GM12892 (cell line): ENCODE measurements around the gene UBE2D4.

Experiments used
- DNase-seq: peaks from one replicate; pipeline ENCODE4 v3.0.0; 2011; ENCODE audit not compliant: insufficient read length
- FAIRE-seq: peaks from 2 replicates; lab custom pipeline; 2011; peaks lifted over from hg19 to GRCh38; lab: Jason Lieb, UNC
- POLR2A ChIP-seq: IDR thresholded peaks from 2 replicates; pipeline ENCODE4 v1.6.1; 2011; ENCODE audit warnings: low read depth, low read length, control low read depth
- POLR2AphosphoS5 ChIP-seq: IDR thresholded peaks from 2 replicates; pipeline ENCODE4 v1.6.1; 2011; ENCODE audit warnings: low read depth, low read length, control low read depth
- TAF1 ChIP-seq: IDR thresholded peaks from 2 replicates; pipeline ENCODE4 v1.6.1; 2011; ENCODE audit warnings: low read depth, mild to moderate bottlenecking, control low read depth, low read length, borderline replicate concordance

The UBE2D4 gene

DNA sequence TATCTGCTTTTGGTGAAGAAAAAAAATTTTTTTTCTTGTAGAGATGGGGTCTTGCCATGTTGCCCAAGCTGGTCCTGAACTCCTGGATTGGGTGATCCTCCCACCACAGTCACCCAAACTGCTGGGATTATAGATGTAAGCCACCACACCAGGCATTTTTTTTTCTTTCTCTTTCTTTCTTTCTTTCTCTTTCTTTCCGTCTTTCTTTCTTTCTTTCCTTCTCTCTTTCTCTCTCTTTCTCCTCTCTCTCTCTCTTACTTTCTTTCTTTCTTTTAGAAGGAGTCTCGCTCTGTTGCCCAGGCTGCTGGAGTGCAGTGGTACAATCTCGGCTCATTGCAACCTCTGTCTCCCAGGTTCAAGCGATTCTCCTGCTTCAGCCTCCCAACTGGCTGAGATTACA lies 3.5 kb upstream of the UBE2D4 start:
- no peak for TF ChIP-seq POLR2A
- TF ChIP-seq POLR2AphosphoS5 = no peak
- no peak for TF ChIP-seq TAF1
- FAIRE-seq = no peak

DNA sequence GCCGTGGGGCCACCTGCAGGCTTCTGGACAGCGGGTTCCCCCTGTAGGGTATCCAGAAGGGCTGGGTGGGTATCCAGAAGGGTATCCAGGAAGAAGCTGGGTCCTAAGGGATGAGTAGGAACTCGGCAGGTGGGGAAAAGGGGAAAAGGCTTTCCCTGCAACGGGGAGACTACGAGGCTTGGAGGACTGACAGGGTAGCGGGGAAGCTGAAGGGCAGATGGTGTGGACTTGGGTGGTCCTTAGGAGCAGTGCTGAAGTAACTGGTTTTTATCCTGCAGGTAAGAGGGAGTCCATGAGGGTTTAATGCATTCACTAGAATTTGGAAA lies 525 bp downstream of the UBE2D4 start:
- DNase-seq = no peak
- no peak for TF ChIP-seq POLR2AphosphoS5
- no peak for TF ChIP-seq TAF1
- no peak for TF ChIP-seq POLR2A
- FAIRE-seq = peak; percentile 42

More for the DNA sequence above, 3.5 kb upstream of the UBE2D4 start:
- DNase-seq = no peak

DNA sequence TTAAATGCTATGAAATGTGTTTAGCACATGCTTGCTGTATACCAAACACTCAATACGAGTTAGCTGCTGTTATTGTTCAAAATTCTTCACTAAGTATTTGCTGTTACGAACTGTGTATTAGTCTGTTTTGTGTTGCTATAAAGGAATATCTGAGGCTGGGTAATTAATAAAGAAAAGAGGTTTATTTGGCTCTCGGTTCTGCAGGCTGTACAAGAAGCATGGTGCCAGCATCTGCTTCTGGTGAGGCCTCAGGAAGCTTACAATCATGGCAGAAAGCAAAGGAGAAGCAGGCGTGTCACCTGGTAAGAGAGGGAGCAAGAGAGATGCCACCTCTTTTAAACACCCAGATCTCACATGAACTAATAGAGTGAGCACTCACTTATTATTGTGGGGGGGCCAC lies 1.6 kb downstream of the UBE2D4 start:
- DNase-seq (no peak), FAIRE-seq (no peak)
- TF ChIP-seq TAF1 (no peak), POLR2A (no peak), POLR2AphosphoS5 (no peak)

DNA sequence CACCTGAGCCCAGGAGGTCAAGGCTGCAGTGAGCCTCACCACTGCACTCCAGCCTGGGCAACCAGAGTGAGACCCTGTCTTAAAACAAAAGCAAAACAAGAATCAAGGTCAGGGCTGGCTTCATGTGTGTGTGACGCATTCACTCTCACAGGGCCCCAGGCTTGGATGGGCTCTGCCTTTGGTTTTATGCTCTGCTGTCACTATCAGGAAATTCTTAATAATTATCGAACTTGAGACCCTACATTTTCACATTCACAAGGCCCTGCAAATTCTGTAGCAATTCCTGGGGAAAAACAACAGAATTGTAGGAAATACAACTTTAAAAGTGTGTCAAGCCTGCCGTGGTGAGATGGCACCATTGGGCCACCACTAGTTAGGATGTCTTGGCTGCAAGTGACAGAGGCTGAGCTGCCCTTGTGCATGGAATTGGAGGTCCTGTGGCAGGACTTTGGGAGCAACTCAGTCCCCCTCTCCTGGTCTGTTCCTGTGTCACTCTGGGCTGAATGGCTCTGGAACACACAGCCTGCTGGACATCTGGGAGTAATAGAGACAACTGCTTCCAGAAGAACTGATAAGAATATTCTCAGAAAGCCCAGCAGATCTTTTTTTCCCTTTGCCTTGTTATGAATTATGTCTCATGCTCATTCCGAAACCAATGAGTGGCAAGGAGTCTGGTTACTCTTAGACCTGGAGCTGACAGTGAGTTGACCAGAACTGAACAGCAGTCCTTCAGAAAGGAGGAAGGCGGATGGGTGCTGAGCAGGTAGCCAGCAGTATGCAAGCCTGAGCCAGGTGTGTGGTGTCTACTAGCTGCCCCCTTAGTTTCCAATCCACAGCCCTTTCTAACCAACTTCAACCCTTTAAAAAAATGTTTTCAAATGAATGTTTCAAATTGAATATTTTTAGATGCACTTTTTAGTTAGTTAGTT lies 3.6 kb downstream of the UBE2D4 start:
- no peak for TF ChIP-seq POLR2A
- no peak for TF ChIP-seq POLR2AphosphoS5
- TF ChIP-seq TAF1 = no peak
- no peak for FAIRE-seq

DNA sequence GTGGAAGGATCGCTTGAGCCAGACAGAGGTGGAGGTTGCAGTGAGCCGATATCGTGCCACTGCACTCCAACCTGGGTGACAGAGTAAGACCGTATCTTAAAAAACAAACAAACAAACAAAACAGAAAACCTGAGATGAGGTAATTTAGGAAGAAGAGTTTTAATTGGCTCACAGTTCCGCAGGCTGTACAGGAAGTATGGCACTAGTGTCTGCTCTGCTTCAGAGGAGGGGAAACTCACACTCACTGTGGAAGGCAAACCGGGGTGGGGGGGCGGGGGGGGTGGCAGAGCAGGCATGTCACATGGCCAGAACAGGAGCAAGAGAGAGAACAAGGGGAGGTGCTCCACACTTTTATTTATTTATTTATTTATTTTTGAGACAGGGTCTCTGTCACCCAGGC lies 5.1 kb downstream of the UBE2D4 start:
- FAIRE-seq = no peak
- TF ChIP-seq POLR2AphosphoS5 = no peak
- TF ChIP-seq TAF1 = no peak
- no peak for TF ChIP-seq POLR2A

More for the DNA sequence above, 3.6 kb downstream of the UBE2D4 start:
- DNase-seq = no peak

DNA sequence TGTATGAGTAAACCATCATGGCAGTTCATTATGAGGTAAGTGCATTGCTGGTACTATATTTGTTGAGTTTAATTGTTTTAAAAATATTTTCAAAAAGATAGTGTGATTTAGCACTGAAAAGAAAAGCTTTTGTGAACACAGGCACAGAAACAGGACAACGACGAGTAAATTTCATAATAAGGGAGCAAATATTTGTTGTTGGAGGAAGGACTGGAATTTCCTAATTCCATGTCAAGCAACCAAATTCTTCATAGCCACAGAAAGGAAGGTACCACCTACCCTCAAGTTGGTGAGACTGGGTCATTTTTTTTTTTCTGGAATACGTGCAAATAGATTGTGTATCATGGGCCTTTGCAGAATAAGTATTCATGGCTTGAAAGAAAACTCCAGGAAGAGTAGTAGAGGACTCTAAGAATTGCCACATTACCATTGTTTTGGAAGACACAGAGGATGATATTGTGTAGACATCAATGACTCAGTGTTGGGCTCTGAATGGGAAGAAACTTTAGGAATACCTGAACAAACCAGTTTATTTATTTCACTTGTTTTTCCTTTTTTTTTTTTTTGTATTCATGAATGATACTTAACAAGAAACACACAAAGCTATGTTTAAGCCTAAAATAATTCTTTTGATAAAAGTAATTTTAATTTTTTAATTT lies 7.8 kb downstream of the UBE2D4 start:
- no peak for TF ChIP-seq POLR2AphosphoS5
- FAIRE-seq (no peak), DNase-seq (no peak)

More for the DNA sequence above, 5.1 kb downstream of the UBE2D4 start:
- no peak for DNase-seq

DNA sequence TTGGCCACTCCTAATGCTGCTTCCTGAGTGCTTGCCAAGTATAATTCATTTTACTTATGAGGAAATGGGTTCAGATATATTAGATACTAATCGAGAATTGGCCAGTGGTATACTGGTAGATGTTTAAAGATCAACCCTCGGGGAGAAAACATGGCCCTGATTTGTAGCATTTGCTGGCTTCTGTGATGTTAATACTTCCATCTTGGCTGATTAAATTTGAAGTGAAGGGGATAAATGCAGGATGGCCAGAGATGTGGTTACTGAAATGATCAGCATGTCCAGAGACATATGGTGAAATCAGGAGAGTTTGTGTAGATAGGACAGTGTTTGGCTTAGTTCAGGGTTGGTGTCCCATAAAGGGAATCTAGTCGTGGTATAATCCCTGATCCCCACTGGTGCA lies 11.2 kb downstream of the UBE2D4 start:
- DNase-seq (no peak), FAIRE-seq (no peak)
- TF ChIP-seq POLR2A = no peak
- TF ChIP-seq TAF1 = no peak
- no peak for TF ChIP-seq POLR2AphosphoS5

DNA sequence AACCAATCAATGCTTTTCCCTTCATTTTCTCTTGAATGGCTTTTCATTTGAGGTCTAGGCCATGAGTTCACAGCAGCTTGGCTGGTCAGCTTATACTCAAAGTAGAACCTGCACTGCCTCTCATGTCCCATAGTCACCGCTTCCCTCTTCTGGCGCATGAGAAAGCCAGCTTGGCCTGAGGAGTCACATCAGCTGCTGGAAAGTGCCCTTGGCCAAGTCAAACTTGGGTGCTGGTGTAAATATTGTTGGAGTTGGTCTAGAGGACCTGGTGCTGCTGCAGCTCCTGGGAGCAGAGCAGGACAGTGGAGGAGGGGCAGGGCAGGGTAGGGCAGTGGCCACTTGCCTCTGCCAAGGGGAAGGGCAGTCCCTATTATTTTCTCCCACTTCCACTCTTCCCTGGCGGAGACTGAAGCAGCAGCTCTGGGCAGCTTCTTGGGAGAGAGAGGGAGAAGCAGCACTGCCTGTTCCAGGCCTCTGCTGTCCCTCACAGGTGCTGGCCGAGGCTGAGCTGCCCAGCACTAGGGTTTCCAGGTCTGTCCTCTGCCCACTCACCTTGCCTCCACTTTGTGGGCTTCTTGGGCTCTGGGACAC lies 12.8 kb downstream of the UBE2D4 start:
- DNase-seq (no peak), FAIRE-seq (no peak)
- TF ChIP-seq POLR2A (no peak), TAF1 (no peak), POLR2AphosphoS5 (no peak)

DNA sequence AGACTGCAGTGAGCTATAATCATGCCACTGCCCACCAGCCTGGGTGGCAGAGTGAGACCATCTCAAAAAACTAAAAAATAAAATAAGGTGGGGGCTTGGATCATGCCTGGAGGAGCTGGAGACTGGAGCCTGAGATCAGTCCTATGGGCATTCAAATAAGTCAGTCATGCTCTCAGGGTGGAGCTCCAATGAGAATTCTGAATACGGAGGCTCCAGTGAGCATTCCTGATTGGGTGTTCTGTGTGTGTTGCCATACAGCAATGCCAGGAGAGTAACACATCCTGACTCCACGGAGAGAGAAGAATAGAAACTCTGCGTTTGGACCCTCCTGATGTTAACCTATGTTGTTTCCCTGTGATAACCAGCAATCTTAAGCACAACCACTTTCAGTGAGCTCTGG lies 16.0 kb downstream of the UBE2D4 start:
- DNase-seq (no peak), FAIRE-seq (no peak)
- TF ChIP-seq POLR2A (no peak), TAF1 (no peak), POLR2AphosphoS5 (no peak)

DNA sequence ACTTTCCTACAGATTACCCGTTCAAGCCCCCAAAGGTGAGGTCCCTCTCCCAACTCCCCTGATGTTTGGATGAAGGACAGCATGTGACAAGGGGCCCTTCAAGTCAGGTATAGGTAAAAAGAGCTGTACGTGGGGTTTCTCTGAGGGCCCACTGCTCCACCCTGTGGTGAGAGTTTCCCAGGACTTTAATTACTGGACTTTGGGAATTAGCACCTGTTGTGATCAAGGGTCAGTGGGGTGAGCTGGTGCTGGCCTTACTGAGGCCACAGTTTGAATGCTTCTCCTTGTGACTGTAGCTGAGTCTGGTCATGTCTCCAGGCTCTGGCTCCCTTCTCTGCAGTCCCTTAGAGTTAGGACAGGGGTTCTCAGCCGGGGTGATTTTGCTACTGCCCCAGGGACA lies 16.8 kb downstream of the UBE2D4 start:
- FAIRE-seq (no peak), DNase-seq (no peak)
- TF ChIP-seq POLR2A (no peak), POLR2AphosphoS5 (no peak), TAF1 (no peak)

DNA sequence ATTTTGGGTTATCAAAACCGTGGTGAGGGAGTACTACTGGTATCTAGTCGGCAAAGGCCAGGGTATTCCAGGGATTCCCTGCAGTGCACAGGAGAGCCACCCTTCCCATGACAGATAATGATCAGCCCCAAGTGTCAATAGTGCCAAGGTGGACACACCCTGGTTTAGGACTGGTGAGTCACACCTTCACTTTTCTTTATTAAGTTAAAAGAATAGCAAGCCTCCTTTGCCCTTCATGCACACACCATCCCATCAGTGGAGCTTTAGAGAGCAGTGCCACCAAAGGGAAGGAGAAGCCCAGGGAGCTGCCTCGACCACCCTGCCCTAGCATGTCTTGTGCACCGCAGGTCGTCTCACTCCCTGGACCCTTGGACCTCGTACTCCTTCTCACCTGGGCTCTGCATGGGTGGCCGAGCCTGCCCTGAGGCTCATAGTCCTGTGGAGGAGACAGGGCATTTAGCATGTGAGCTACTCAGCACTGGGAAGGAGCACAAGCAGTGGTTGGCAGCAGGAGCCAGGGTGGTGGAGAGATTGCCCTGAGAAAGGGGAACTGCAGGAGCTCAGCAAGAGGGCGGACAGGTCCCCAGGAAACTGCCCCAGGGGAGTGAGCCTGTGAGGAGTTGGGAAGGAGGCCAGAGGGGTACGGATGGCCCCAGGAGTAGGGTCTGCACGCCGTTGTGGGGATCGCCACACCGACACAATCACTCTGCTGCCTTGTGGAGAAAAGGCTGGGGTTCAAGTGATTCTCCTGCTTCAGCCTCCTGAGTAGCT lies 17.4 kb downstream of the UBE2D4 start:
- DNase-seq (no peak), FAIRE-seq (no peak)

More for the DNA sequence above, 17.4 kb downstream of the UBE2D4 start:
- TF ChIP-seq POLR2AphosphoS5 (no peak), POLR2A (no peak), TAF1 (no peak)
